Uterus (tissue), 2 donors: ENCODE measurements around the gene BCDIN3D.

Experiments used
- POLR2A ChIP-seq, 2 donors: fragments of 450-650 bp; IDR thresholded peaks; one replicate each; pipeline ENCODE4 v1.6.1; 2016; ENCODE audit warnings: antibody characterized with exemption in 2 of 2, mild to moderate bottlenecking in 1 of 2, moderate library complexity in 1 of 2
- TF ChIP-seq, protein P1 (sequence below), 4 experiments: fragments of 200-600 bp in 2 of 4; fragments of 450-650 bp in 2 of 4; sonication (generic) in 2 of 4; IDR thresholded peaks; one replicate each; pipeline ENCODE4 v1.5.1; 2016 to 2019; ENCODE audit warnings: antibody characterized with exemption in 4 of 4, mild to moderate bottlenecking in 2 of 4, moderate library complexity in 1 of 4

DNA sequence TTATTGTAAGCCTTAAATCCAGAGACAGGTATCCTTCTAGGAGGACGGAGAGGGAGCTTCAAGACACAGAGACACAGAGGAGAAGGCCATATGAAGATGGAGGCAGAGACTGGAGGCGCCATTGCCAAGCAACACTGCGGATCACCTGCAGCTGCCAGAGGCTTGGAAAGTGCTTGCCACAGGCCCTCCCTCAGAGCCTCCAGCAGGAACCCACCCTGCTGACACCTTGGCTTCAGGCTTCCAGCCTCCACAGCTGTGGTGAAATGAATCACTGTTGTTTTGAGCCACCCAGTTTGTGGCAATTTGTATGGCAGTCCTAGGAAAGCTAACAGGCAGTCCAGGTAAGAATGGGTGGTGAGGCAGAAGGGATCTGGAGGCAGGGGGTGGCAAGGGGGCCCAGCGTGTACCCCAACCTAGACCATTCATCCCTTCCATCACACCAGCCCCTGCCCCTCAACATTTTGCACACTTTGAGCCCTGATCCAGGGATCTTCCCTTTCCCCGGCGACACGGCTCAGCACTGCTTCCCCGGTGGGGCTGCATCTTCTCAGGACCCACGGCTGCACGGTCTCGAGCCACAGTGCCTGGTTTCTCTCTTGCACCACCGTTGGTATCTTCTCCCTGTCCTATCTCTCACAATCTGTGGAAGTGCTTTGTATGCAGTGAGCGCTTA lies 22.3 kb upstream of the BCDIN3D start:
- TF ChIP-seq, protein P1, sequence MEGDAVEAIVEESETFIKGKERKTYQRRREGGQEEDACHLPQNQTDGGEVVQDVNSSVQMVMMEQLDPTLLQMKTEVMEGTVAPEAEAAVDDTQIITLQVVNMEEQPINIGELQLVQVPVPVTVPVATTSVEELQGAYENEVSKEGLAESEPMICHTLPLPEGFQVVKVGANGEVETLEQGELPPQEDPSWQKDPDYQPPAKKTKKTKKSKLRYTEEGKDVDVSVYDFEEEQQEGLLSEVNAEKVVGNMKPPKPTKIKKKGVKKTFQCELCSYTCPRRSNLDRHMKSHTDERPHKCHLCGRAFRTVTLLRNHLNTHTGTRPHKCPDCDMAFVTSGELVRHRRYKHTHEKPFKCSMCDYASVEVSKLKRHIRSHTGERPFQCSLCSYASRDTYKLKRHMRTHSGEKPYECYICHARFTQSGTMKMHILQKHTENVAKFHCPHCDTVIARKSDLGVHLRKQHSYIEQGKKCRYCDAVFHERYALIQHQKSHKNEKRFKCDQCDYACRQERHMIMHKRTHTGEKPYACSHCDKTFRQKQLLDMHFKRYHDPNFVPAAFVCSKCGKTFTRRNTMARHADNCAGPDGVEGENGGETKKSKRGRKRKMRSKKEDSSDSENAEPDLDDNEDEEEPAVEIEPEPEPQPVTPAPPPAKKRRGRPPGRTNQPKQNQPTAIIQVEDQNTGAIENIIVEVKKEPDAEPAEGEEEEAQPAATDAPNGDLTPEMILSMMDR (IDR thresholded peaks at IDR 0.05): no peak
- no peak for TF ChIP-seq POLR2A (IDR thresholded peaks at IDR 0.05)
